ENCODE data around the gene TIMP1. TPM values are rescaled to one million over a fixed set of nuclear protein-coding genes. Genes with fewer than 3 reads are reported as not detected.

TIMP1 gene
- total RNA-seq, 2 donors from 2014 or later: 84.1 to 93.0 TPM

DNA sequence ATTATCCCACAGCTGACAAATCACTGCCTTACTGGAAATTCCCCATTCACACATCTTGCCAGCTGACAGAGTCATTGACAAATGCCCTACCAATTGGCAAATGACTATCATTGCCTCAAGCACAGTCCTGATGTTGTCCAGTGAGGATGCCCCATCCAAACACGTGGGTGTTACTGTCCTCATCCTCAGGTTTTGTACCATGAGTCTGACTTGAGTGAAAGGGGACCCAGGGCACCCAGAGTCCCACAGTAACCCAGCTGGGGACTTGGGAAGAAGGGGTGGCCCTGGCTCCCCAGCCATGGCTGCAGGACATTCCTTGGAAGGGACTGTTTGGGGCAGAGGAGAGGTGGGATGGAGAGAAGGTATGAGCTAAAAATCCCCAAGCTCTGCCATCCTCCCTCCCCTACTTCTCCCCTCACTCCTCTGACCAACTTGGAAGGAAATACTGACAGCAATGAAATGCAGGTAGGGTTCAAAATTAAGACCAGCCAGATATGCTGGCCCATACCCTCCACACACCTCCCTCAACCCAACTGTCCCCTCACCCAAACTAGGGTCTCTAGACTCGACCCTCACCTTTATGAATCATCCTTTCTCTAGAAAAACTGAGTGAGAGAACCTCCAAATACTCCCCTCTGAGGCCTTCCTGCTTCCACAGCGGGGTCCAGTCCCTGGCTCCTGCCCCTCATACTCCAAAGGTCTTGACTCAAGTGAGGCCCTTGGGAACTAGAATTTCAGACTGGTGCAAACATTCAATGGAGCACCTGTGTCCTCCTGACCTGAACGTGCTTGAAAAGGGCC, 5.1 kb downstream of the TIMP1 start:
- no peaks in the 10 kb centered on the region for H3K36me3 ChIP-seq
- no peak overlapping the region for H3K9ac ChIP-seq (ENCODE audit: low read depth in 2 of 2, low read length in 2 of 2)
- H3K4me1 ChIP-seq: no peaks in the 10 kb centered on the region
- TF ChIP-seq, protein P1, sequence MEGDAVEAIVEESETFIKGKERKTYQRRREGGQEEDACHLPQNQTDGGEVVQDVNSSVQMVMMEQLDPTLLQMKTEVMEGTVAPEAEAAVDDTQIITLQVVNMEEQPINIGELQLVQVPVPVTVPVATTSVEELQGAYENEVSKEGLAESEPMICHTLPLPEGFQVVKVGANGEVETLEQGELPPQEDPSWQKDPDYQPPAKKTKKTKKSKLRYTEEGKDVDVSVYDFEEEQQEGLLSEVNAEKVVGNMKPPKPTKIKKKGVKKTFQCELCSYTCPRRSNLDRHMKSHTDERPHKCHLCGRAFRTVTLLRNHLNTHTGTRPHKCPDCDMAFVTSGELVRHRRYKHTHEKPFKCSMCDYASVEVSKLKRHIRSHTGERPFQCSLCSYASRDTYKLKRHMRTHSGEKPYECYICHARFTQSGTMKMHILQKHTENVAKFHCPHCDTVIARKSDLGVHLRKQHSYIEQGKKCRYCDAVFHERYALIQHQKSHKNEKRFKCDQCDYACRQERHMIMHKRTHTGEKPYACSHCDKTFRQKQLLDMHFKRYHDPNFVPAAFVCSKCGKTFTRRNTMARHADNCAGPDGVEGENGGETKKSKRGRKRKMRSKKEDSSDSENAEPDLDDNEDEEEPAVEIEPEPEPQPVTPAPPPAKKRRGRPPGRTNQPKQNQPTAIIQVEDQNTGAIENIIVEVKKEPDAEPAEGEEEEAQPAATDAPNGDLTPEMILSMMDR (IDR thresholded peaks at IDR 0.05): no peak
- no peak overlapping the region for H3K27ac ChIP-seq
- intact Hi-C loops (cut with DNase I): no loop called here
- peak; percentile 4 for DNase-seq
- no peaks in the 10 kb centered on the region for H3K9me3 ChIP-seq
- H3K27me3 ChIP-seq: no peaks in the 10 kb centered on the region
- no peak overlapping the region for H3K4me3 ChIP-seq

DNA sequence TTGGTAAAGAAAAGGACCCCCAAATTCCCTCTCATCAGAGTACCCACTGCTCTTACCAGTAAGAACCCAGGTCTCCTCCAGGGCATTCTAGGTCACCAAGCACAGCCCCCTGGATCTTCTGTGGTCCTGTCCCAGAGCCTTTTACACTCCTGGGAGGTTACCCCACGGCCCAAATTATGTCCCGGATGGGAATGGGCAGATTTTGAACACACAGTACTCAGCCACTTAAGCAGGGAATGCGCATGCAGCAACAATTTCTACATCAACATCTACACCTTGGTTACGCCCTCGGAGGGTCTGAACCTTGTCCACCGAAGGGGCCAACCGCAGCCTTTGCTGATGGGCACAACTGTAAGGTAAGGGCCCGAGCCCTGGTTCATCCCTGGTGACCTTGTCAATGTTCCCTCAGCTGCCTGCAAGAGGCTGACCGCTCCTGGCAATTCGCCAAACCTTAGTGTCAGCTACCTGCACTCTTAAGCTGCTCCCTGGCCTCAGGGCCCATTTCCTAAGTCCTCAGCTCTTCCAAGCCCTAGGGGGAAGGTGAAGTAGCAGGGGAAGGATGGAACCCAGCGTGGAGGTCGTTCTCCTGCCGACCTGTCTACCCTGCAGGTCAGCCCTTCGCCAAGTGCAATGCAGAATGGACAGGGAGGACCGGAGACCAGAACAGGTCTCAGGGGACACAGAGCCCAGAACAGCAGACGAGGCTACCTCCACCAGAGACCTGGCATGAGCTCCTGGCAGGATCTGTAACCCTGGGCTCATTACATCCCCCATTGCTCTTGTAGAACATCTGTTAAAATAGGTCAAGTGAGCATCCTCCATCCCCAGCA, 5.9 kb downstream of the TIMP1 start:
- H3K4me1 ChIP-seq: no peaks in the 10 kb centered on the region
- no peak overlapping the region for H3K4me3 ChIP-seq
- H3K27me3 ChIP-seq: no peaks in the 10 kb centered on the region
- H3K9ac ChIP-seq (ENCODE audit: low read depth in 2 of 2, low read length in 2 of 2): no peak overlapping the region
- no peaks in the 10 kb centered on the region for H3K9me3 ChIP-seq
- no peak for DNase-seq
- H3K27ac ChIP-seq: no peak overlapping the region
- no peaks in the 10 kb centered on the region for H3K36me3 ChIP-seq
- intact Hi-C loops (cut with DNase I): no loop called here
- TF ChIP-seq, protein P1 (IDR thresholded peaks at IDR 0.05): no peak

DNA sequence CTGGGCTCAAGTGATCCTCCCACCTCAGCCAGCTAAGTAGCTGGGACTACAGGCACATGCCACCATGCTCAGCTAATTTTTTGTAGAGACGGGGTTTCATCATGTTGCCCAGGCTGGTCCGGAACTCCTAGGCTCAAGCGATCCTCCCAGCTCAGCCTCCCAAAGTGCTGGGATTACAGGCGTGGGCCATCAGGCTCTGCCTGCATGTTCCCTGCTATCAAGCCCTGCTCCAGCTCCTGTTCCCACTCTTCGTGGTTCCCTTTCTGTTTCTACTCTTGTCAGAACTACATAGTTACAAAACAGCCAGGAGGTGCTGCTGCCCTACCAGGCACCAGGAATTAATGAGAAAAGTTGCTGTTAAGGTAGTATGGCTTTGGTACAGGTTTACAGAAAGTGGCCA, 8.7 kb downstream of the TIMP1 start:
- TF ChIP-seq, protein P1 (IDR thresholded peaks at IDR 0.05): no peak
- no peak overlapping the region for H3K9ac ChIP-seq (ENCODE audit: low read depth in 2 of 2, low read length in 2 of 2)
- H3K9me3 ChIP-seq: no peaks in the 10 kb centered on the region
- no peaks in the 10 kb centered on the region for H3K36me3 ChIP-seq
- no peaks in the 10 kb centered on the region for H3K27me3 ChIP-seq
- DNase-seq: no peak
- no peak overlapping the region for H3K4me3 ChIP-seq
- H3K4me1 ChIP-seq: no peaks in the 10 kb centered on the region
- intact Hi-C loops (cut with DNase I): no loop called here
- no peak overlapping the region for H3K27ac ChIP-seq

DNA sequence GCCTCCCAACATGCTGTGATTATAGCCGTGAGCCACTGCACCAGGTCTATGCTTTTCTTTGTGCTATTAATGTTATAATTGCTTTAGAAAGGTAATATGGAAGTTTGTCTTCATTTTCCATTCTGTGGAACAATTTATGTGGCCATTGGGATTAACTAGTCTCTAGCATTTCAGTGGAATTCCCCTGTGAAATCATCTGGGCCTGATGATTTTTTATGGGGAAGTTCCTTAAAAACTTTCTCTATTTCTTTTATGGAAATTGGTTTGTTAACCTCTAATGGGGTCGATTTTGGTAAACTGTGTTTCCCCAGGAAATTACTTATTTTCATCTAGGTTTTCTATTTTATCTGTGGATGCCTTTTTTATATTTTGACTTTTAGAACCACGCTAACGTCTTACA, 11.3 kb downstream of the TIMP1 start:
- H3K27ac ChIP-seq: no peak overlapping the region
- H3K9me3 ChIP-seq: no peaks in the 10 kb centered on the region
- no peaks in the 10 kb centered on the region for H3K27me3 ChIP-seq
- H3K36me3 ChIP-seq: no peaks in the 10 kb centered on the region
- intact Hi-C loops (cut with DNase I): no loop called here
- no peaks in the 10 kb centered on the region for H3K4me1 ChIP-seq
- H3K4me3 ChIP-seq: no peak overlapping the region
- TF ChIP-seq, protein P1 (IDR thresholded peaks at IDR 0.05): no peak
- H3K9ac ChIP-seq (ENCODE audit: low read depth in 2 of 2, low read length in 2 of 2): no peak overlapping the region
- no peak for DNase-seq

DNA sequence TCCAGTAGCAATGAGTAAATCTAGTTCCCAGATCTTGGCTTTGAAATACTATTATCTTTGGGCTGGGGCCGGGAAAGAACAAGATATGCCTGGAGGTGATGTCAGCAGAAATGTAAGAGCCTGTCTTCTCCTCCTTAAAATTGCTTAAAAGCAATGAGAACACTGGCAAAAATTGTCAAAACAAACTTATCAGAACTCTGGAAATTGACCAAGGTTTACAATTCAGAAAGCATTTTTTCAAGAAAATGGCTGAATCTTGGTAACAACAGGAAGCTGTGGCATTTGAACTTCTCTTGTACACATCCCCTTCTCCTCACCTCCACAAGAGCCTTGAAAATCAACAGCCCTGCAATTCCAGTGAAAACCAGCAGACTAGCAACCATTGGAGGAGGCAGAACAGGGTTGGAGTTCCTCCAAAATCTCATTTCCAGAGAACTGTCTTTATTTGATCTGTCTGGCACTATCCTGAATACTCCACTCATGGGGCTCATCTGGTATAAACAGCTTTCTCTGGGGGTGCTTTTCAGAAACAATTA, 13.5 kb downstream of the TIMP1 start:
- TF ChIP-seq, protein P1 (IDR thresholded peaks at IDR 0.05): no peak
- H3K9me3 ChIP-seq: no peaks in the 10 kb centered on the region
- DNase-seq: no peak
- no peak overlapping the region for H3K27ac ChIP-seq
- H3K9ac ChIP-seq (ENCODE audit: low read depth in 2 of 2, low read length in 2 of 2): no peak overlapping the region
- no peak overlapping the region for H3K4me3 ChIP-seq
- no peaks in the 10 kb centered on the region for H3K36me3 ChIP-seq
- H3K27me3 ChIP-seq: no peaks in the 10 kb centered on the region
- no peaks in the 10 kb centered on the region for H3K4me1 ChIP-seq
- intact Hi-C loops (cut with DNase I): no loop called here

All from colonic mucosa (tissue), 4 donors.